Skin epidermis (tissue), 12 donors: ENCODE measurements around the gene EIPR1.

Source experiments
- H3K27ac ChIP-seq, 21 experiments: fragments of 200-600 bp; sonication (generic) in 11 of 21; one replicate each; pipeline ENCODE4 v1.5.0; 2020; ENCODE audit warnings: mild to moderate bottlenecking in 3 of 21, inconsistent platforms in 2 of 21, moderate library complexity in 2 of 21
- H3K4me3 ChIP-seq, 7 experiments: fragments of 200-600 bp; sonication (generic) in 2 of 7; one replicate each; pipeline ENCODE4 v1.5.0; 2020; ENCODE audit warnings: inconsistent platforms in 2 of 7, mild to moderate bottlenecking in 2 of 7, moderate library complexity in 1 of 7

Gene EIPR1

GRCh38 chr2:3312576-3313345 is 64.9 kb downstream of the EIPR1 start:
- H3K4me3 ChIP-seq, result no peak overlapping the region
- H3K27ac ChIP-seq, result no peak overlapping the region

- Histone ChIP-seq H3K27ac (no peak overlapping the region), H3K4me3 (no peak overlapping the region)
These were observed 66.0 kb downstream of the EIPR1 start for GRCh38 chr2:3311601-3312000.

- no peak overlapping the region for H3K4me3 ChIP-seq
- no peak overlapping the region for H3K27ac ChIP-seq
These were observed 67.9 kb downstream of the EIPR1 start for GRCh38 chr2:3309496-3310355.

- Histone ChIP-seq H3K4me3 (no peak overlapping the region), H3K27ac (no peak overlapping the region)
These were observed 69.7 kb downstream of the EIPR1 start for GRCh38 chr2:3307901-3308300.

- peak overlapping the region in 1 of 21 experiments; percentile 22 for H3K27ac ChIP-seq
- no peak overlapping the region for H3K4me3 ChIP-seq
These were observed 70.4 kb downstream of the EIPR1 start for GRCh38 chr2:3307236-3307635.

- Histone ChIP-seq H3K4me3 (no peak overlapping the region), H3K27ac (no peak overlapping the region)
These were observed 71.7 kb downstream of the EIPR1 start for GRCh38 chr2:3305952-3306351.

GRCh38 chr2:3305431-3305830 is 72.2 kb downstream of the EIPR1 start:
- H3K4me3 ChIP-seq, result no peak overlapping the region
- no peak overlapping the region for H3K27ac ChIP-seq

- H3K27ac ChIP-seq, result peak overlapping the region in 10 of 21 experiments; percentile 4 to 73 (median 54)
- no peak overlapping the region for H3K4me3 ChIP-seq
These were observed 73.8 kb downstream of the EIPR1 start for GRCh38 chr2:3303583-3304406.

- no peak overlapping the region for H3K4me3 ChIP-seq
- peak overlapping the region in 10 of 21 experiments; percentile 4 to 73 (median 54) for H3K27ac ChIP-seq
These were observed 74.7 kb downstream of the EIPR1 start for GRCh38 chr2:3302751-3303582.

GRCh38 chr2:3302421-3302750 is 75.2 kb downstream of the EIPR1 start:
- no peak overlapping the region for H3K27ac ChIP-seq
- H3K4me3 ChIP-seq, result no peak overlapping the region

- Histone ChIP-seq H3K27ac (no peak overlapping the region), H3K4me3 (no peak overlapping the region)
These were observed 76.6 kb downstream of the EIPR1 start for GRCh38 chr2:3301001-3301400.

- no peak overlapping the region for H3K27ac ChIP-seq
- H3K4me3 ChIP-seq, result no peak overlapping the region
These were observed 77.2 kb downstream of the EIPR1 start for GRCh38 chr2:3300224-3300995.

GRCh38 chr2:3299703-3300102 is 77.9 kb downstream of the EIPR1 start:
- no peak overlapping the region for H3K4me3 ChIP-seq
- H3K27ac ChIP-seq, result no peak overlapping the region

- Histone ChIP-seq H3K4me3 (no peak overlapping the region), H3K27ac (no peak overlapping the region)
These were observed 78.5 kb downstream of the EIPR1 start for GRCh38 chr2:3299130-3299529.

- H3K4me3 ChIP-seq, result no peak overlapping the region
- H3K27ac ChIP-seq, result no peak overlapping the region
These were observed 79.4 kb downstream of the EIPR1 start for GRCh38 chr2:3298191-3298590.

GRCh38 chr2:3297523-3297922 is 80.1 kb downstream of the EIPR1 start:
- H3K27ac ChIP-seq, result no peak overlapping the region
- no peak overlapping the region for H3K4me3 ChIP-seq

GRCh38 chr2:3296182-3296972 is 81.2 kb downstream of the EIPR1 start:
- H3K27ac ChIP-seq, result no peak overlapping the region
- no peak overlapping the region for H3K4me3 ChIP-seq

- no peak overlapping the region for H3K27ac ChIP-seq
These were observed 83.1 kb downstream of the EIPR1 start for GRCh38 chr2:3294493-3294892.

More at GRCh38 chr2:3294493-3294892, 83.1 kb downstream of the EIPR1 start:
- H3K4me3 ChIP-seq, result no peak overlapping the region
